HG02610 (cell line): ENCODE data around the gene CDH16.
A peak's percentile ranks its signal among the peaks of the same experiment; 100 is the strongest.
"Not testable (repeated sequence)": the region's sequence is repeated elsewhere in the genome, so short reads cannot be mapped to it uniquely, and the experiment has no call there.

Source experiments
- ATAC-seq: cut with Tn5 transposase; IDR thresholded peaks from one replicate; pipeline ENCODE4 v1.9.1; 2021; ENCODE audit warnings: mild to moderate bottlenecking, moderate library complexity; ENCODE audit not compliant: unreplicated experiment

CDH16 gene

DNA sequence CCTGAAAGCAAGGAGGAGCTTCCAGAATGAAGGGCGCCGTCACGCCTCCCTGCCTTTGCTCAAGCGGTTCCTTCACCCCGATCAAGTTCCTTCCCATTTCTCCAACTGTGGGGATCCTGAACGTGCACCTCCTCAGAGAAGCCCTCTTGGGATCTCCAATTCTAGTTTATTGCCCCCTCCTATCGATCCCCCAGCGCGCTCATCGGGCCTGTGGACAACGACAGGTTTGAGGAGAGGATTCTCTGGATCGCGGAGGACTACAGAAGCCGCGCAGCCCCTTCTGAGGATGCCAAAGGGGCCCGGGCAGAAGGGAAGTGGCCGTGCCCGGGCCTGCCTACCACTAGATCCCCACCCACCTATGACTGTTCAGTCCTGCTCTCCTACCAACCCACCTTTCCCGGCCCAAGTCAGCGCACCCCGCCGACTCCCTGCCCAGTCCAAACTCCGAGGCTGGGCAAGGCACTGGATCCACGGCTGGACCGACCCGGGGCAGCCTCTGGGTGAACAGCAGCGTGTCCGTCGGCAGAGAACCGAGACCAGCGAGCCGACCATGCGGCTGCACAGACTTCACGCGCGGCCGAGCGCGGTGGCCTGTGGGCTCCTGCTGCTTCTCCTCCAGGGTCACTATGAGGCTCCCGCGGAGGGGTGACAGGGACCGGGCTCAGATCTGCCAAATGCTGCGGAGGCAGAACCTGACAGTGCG is 29.6 kb upstream of the CDH16 start:
- ATAC-seq, result no peak

- peak; percentile 57 for ATAC-seq
Measured at GRCh38 chr16:66947302-66948065, 28.8 kb upstream of the CDH16 start.

GRCh38 chr16:66946974-66947301 is 28.3 kb upstream of the CDH16 start:
- no peak for ATAC-seq

GRCh38 chr16:66946541-66946940 is 27.9 kb upstream of the CDH16 start:
- ATAC-seq, result no peak

DNA sequence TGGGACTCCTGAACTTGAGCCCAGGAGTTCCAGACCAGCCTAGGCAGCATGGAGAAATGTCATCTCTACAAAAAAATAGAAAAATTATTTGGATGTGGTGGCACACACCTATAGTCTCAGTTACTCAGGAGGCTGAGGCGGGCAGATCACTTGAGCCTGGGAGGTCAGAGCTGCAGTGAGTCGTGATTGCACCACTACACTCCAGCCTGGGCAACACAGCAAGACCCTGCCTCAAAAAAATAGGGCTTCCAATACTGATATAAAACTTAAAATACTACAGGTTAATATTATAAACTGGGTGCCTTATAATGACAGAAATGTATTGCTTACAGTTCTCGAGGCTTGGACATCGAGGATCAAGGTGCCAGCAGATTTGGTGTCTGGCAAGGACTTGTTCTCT is 27.3 kb upstream of the CDH16 start:
- no peak for ATAC-seq

- ATAC-seq, result not testable (repeated sequence)
Measured at GRCh38 chr16:66944971-66945370, 26.3 kb upstream of the CDH16 start.

- no peak for ATAC-seq
Measured at GRCh38 chr16:66944054-66944441, 25.4 kb upstream of the CDH16 start.

- no peak for ATAC-seq
Measured at GRCh38 chr16:66943426-66944053, 24.9 kb upstream of the CDH16 start.

DNA sequence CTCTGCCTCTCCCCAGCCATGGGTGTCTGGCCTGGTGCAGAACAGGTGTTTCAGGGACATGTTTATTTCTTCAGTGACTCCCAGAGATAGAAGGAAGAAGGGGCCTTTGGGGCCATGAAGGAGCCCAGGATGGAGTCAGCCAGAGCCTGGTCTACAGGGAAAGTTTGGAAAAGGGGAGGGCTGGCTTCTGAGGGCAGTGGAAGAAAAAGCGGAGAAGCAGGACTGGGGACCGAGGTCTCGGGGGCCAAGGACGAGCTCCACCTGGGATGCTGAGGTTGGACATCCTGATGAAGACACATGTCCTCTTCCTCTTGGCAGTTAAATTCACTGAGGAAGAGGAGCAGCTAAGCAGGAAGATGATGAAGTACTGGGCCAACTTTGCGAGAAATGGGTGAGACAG is 24.3 kb upstream of the CDH16 start:
- ATAC-seq, result no peak

DNA sequence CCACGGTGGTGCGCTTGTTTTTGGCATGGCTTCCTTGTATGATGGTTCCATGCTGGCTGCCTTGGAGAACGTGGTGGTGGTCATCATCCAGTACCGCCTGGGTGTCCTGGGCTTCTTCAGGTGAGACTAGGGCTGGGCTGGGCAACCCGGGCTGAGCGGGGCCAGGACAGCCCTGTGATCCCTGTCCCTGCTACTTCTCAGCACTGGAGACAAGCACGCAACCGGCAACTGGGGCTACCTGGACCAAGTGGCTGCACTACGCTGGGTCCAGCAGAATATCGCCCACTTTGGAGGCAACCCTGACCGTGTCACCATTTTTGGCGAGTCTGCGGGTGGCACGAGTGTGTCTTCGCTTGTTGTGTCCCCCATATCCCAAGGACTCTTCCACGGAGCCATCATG is 21.6 kb upstream of the CDH16 start:
- no peak for ATAC-seq

DNA sequence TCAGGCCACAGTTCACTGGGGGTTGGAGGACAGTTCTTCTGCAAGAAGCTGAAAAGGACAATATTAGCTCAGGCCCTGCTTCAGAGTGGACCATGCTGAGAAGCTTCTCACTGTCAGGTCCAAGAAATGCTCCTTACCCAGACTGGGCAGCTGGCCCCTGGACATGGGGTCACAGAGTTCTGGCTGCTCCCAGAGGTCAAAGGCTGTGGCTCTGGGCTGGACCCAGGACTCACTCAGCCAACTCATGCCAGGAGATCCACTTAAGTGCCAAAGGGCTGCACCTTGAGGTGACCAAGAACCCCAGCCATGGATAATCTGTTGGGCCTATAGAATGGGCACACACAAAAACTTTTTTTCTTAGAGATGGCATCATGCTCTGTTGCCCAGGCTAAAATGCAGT is 20.7 kb upstream of the CDH16 start:
- no peak for ATAC-seq

DNA sequence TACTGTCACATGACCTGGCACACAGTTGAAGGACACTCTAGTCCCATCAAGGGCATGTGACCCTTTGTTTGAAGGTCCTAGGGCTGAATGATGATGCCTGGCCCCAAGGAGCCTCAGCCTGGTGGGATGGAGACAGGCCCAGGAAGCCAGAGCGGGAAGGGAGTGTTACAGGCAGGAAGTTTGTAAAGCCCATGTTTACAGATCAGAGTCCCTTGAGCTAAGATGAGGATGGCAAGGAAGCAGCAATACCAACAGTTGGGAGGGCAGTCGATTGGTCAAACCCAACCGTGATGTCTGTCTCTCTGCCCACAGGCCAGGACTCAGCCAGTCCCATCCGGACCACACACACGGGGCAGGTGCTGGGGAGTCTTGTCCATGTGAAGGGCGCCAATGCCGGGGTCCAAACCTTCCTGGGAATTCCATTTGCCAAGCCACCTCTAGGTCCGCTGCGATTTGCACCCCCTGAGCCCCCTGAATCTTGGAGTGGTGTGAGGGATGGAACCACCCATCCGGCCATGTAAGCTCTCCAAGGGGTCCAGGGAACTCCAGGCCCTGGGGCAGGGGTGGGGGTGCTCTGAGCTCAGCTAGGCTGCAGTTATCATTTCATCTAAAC is 19.1 kb upstream of the CDH16 start:
- ATAC-seq, result no peak

GRCh38 chr16:66936889-66937554 is 18.3 kb upstream of the CDH16 start:
- ATAC-seq, result no peak

DNA sequence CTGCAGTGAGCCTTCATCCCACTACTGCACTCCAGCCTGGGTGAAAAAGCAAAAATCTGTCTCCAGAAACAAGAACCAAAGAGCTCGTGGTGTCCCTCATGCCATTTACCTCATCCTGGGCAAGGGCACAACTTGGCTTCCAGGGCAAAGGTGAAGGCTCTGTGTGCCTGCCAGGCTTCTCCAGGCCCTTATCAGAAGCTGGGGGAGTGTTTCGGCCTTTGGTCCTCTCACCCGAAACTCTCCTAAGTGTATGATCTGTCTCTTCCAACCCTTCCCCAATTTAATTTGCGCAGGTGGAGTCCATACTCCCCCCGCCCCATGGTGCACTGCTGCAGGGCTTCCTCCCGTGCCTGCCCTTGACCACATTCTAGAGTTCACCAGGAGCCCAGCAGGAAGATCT is 17.8 kb upstream of the CDH16 start:
- no peak for ATAC-seq

- no peak for ATAC-seq
Measured at GRCh38 chr16:66935314-66936011, 16.8 kb upstream of the CDH16 start, which contains the start of gene CES2. Gene CES2, plus strand, starts transcription at chr16:66935516. Its CDS starts 120 bp downstream, at chr16:66935636.

DNA sequence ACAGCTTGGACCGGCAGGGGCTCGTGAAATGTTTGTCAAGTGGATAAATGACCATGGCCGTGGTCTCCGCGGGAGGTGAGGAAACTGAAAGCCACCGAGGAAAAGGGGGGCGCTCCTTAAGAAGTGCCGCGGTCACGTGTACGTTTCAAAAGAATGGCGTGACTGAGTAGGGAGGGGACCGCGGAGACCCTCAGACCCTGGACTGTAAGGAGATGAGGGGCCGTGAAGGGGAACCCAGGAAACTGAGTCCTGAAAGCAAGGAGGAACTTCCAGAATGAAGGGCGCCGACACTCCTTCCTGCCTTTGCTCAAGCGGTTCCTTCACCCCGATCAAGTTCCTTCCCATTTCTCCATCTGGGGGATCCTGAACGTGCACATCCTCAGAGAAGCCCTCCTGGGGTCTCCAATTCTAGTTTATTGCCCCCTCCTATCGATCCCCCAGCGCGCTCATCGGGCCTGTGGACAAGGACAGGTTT is 16.2 kb upstream of the CDH16 start:
- ATAC-seq, result not testable (repeated sequence)

GRCh38 chr16:66934138-66934838 is 15.6 kb upstream of the CDH16 start, which contains the start of gene CIAO2B:
Gene CIAO2B, minus strand, starts transcription at chr16:66934402. Its CDS starts 38 bp downstream, at chr16:66934364.
- peak; percentile 75 for ATAC-seq

DNA sequence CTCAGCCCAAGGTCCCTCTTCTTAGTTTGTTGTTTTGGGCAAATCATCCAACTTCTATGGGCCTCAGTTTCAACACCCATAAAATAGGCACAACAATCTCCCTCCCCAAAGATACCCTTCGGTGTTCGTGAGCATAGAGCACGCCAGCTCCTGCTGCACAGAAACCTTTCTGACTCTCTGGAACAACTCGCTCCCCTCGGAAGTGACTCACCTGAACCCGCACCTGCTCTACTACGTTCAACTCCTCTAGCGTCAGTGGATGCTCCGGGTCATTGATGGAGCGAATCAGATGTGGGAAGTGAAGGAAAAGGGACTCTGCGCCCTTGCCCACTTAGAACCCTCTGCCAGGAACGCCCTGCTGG is 15.1 kb upstream of the CDH16 start:
- peak; percentile 13 for ATAC-seq

GRCh38 chr16:66932076-66932475 is 13.4 kb upstream of the CDH16 start:
- ATAC-seq, result no peak

DNA sequence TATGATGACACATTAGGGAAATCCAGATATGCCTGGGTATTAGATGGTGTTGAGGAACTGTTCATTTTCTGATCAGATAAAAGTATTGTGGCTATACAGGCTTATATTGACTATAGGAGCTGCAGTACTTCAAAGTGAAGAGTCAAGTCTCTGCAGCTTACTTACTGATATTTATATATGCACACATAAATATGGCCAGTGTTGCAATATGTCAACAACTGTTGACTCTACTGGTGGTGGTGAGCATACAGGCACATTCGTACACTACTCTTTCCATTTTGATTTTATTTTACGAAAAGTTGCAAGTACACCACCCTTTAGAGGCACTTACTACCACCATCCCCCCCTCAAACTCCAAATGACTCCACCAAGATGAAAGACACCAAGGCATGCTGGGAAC is 13.0 kb upstream of the CDH16 start:
- ATAC-seq, result no peak
